Subcutaneous adipose tissue (tissue), 4 donors: ENCODE data around the gene ACKR2. TPM values are rescaled to one million over a fixed set of nuclear protein-coding genes. Genes with fewer than 3 reads are reported as not detected.

ENCODE experiments used
- CTCF ChIP-seq: fragments of 450-650 bp; IDR thresholded peaks from one replicate; pipeline ENCODE4 v1.5.1; 2016; ENCODE audit warnings: low read depth, mild to moderate bottlenecking, control low read depth, antibody characterized with exemption, moderate library complexity
- total RNA-seq, 4 donors: library from RNA; depleted of rRNA; stranded (reverse); fragments of >200 nt; gene quantifications; one replicate each; pipeline ENCODE4 v1.1.0, GENCODE V29; 2016

ACKR2 gene
- total RNA-seq, 4 donors from 2014 or later: 7.3 to 22.7 (median 11.2) TPM

GRCh38 chr3:42876940-42877720 is 67.9 kb downstream of the ACKR2 start:
- TF ChIP-seq CTCF: no peak

- TF ChIP-seq CTCF: no peak
Observed at GRCh38 chr3:42877881-42878280, 68.6 kb downstream of the ACKR2 start.

GRCh38 chr3:42880183-42880582 is 70.9 kb downstream of the ACKR2 start:
- TF ChIP-seq CTCF: no peak

- no peak for TF ChIP-seq CTCF
Observed at GRCh38 chr3:42880601-42881451, 71.6 kb downstream of the ACKR2 start.

- TF ChIP-seq CTCF: no peak
Observed at GRCh38 chr3:42884324-42884723, 75.1 kb downstream of the ACKR2 start.

GRCh38 chr3:42886294-42886822 is 77.1 kb downstream of the ACKR2 start:
- TF ChIP-seq CTCF: no peak

GRCh38 chr3:42887084-42887483 is 77.8 kb downstream of the ACKR2 start:
- TF ChIP-seq CTCF: no peak
